Measurements from ENCODE around the gene MOCS1.

DNA sequence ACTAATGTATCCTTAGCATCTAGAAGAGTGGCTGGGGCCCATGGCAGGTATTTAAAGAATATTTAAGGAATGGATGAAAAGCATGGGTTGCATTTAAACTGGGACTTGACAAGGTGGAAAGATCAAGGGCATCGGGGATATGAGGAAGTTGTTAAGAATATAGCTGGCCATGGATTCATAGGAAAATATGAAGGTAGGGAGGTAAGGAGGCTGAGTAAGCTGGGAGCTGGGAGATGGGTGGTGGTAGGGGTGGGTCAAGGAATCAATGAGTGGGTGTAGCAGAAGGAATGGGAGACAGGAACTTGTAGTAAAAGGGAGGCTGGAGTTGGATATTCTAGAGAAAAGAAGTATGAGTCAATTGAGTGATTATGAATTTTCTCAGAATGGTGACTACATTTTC lies 44.0 kb upstream of the MOCS1 start:
- TF ChIP-seq, protein P1, sequence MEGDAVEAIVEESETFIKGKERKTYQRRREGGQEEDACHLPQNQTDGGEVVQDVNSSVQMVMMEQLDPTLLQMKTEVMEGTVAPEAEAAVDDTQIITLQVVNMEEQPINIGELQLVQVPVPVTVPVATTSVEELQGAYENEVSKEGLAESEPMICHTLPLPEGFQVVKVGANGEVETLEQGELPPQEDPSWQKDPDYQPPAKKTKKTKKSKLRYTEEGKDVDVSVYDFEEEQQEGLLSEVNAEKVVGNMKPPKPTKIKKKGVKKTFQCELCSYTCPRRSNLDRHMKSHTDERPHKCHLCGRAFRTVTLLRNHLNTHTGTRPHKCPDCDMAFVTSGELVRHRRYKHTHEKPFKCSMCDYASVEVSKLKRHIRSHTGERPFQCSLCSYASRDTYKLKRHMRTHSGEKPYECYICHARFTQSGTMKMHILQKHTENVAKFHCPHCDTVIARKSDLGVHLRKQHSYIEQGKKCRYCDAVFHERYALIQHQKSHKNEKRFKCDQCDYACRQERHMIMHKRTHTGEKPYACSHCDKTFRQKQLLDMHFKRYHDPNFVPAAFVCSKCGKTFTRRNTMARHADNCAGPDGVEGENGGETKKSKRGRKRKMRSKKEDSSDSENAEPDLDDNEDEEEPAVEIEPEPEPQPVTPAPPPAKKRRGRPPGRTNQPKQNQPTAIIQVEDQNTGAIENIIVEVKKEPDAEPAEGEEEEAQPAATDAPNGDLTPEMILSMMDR (IDR thresholded peaks at IDR 0.05): no peak
- no peak for TF ChIP-seq EZH2 (IDR thresholded peaks at IDR 0.05; ENCODE audit: borderline replicate concordance, insufficient read depth, low read depth, low read length, poor library complexity, severe bottlenecking)

Measured in B cell (primary cell).